SHP77 (cell line): Measurements from ENCODE around the gene PRPF40A.
A peak's percentile ranks its signal among the peaks of the same experiment; 100 is the strongest.
"Not testable (repeated sequence)": the region's sequence is repeated elsewhere in the genome, so short reads cannot be mapped to it uniquely, and the experiment has no call there.

Experiments
- DNase-seq, 2 experiments: peaks; one replicate each; lab custom pipeline; 2025; lab: John Stamatoyannopoulos, UW

The PRPF40A gene

GRCh38 chr2:152717228-152718075 is at the start of gene PRPF40A:
TSS of gene PRPF40A (minus strand) at chr2:152717461. CDS start at chr2:152717439, 22 bp downstream.
- peak; percentile 88 to 91 for DNase-seq

- DNase-seq, result no peak
Observed at GRCh38 chr2:152766928-152767327, 49.7 kb upstream of the PRPF40A start.

GRCh38 chr2:152763651-152764050 is 46.4 kb upstream of the PRPF40A start:
- DNase-seq, result no peak

GRCh38 chr2:152763208-152763607 is 45.9 kb upstream of the PRPF40A start:
- not testable (repeated sequence) for DNase-seq

- DNase-seq, result no peak
Observed at GRCh38 chr2:152762202-152762601, 44.9 kb upstream of the PRPF40A start.

- no peak for DNase-seq
Observed at GRCh38 chr2:152761214-152761613, 44.0 kb upstream of the PRPF40A start.

- no peak for DNase-seq
Observed at GRCh38 chr2:152759290-152760072, 42.2 kb upstream of the PRPF40A start.

- peak; percentile 1 to 26 for DNase-seq
Observed at GRCh38 chr2:152755029-152755428, 37.8 kb upstream of the PRPF40A start.

- DNase-seq, result not testable (repeated sequence)
Observed at GRCh38 chr2:152747751-152748150, 30.5 kb upstream of the PRPF40A start.

- no peak for DNase-seq
Observed at GRCh38 chr2:152743002-152743401, 25.7 kb upstream of the PRPF40A start.

GRCh38 chr2:152740743-152741328 is 23.6 kb upstream of the PRPF40A start:
- DNase-seq, result peak; percentile 1 to 7

- DNase-seq, result not testable (repeated sequence)
Observed at GRCh38 chr2:152739705-152740104, 22.4 kb upstream of the PRPF40A start.

GRCh38 chr2:152738438-152738837 is 21.2 kb upstream of the PRPF40A start:
- DNase-seq, result no peak

- DNase-seq, result not testable (repeated sequence)
Observed at GRCh38 chr2:152737509-152737908, 20.2 kb upstream of the PRPF40A start.

GRCh38 chr2:152730591-152731333 is 13.5 kb upstream of the PRPF40A start:
- DNase-seq, result no peak

GRCh38 chr2:152729844-152730243 is 12.6 kb upstream of the PRPF40A start:
- DNase-seq, result no peak

GRCh38 chr2:152723918-152724317 is 6.7 kb upstream of the PRPF40A start:
- DNase-seq, result no peak

- not testable (repeated sequence) for DNase-seq
Observed at GRCh38 chr2:152722639-152723038, 5.4 kb upstream of the PRPF40A start.

GRCh38 chr2:152720794-152721193 is 3.5 kb upstream of the PRPF40A start:
- DNase-seq, result no peak

GRCh38 chr2:152718909-152719645 is 1.8 kb upstream of the PRPF40A start:
- peak; percentile 24 to 62 for DNase-seq
